NB4 (cell line): ENCODE data around the gene KATNA1.

Experiments
- MYC ChIP-seq: IDR thresholded peaks from 2 replicates; pipeline ENCODE4 v1.6.1; 2011; ENCODE audit warnings: low read depth, low read length
- POLR2A ChIP-seq: IDR thresholded peaks from 2 replicates; pipeline ENCODE4 v1.6.1; 2011; ENCODE audit warnings: mild to moderate bottlenecking; ENCODE audit not compliant: insufficient read length; ENCODE audit errors: extremely low read depth
- TF ChIP-seq, protein P1 (sequence below): IDR thresholded peaks from one replicate; pipeline ENCODE4 v1.5.1; 2012; ENCODE audit warnings: low read depth, low read length
- TF ChIP-seq, protein P2 (sequence below): IDR thresholded peaks from 2 replicates; pipeline ENCODE4 v1.6.1; 2011; ENCODE audit warnings: low read depth, low read length

DNA sequence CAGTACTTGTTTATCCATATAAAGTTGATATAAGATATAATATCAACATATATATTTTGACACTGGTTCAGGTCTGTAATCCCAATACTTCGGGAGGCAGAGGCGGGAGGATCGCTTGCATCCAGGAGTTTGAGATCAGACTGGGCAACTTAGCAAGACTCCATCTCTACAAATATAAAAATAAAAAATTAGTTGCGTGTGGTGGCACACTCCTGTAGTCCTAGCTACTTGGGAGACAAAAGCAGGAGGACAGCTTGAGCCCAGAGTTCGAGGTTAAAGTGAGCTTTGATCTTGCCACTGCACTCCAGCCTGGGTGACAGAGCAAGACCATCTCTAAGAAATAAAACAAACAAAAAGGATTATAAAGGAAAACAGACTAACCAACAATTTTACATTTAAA is 8.9 kb upstream of the KATNA1 start:
- TF ChIP-seq, protein P1, sequence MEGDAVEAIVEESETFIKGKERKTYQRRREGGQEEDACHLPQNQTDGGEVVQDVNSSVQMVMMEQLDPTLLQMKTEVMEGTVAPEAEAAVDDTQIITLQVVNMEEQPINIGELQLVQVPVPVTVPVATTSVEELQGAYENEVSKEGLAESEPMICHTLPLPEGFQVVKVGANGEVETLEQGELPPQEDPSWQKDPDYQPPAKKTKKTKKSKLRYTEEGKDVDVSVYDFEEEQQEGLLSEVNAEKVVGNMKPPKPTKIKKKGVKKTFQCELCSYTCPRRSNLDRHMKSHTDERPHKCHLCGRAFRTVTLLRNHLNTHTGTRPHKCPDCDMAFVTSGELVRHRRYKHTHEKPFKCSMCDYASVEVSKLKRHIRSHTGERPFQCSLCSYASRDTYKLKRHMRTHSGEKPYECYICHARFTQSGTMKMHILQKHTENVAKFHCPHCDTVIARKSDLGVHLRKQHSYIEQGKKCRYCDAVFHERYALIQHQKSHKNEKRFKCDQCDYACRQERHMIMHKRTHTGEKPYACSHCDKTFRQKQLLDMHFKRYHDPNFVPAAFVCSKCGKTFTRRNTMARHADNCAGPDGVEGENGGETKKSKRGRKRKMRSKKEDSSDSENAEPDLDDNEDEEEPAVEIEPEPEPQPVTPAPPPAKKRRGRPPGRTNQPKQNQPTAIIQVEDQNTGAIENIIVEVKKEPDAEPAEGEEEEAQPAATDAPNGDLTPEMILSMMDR: no peak
- no peak for TF ChIP-seq POLR2A
- no peak for TF ChIP-seq MYC
- TF ChIP-seq, protein P2, sequence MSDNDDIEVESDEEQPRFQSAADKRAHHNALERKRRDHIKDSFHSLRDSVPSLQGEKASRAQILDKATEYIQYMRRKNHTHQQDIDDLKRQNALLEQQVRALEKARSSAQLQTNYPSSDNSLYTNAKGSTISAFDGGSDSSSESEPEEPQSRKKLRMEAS: no peak
